Fibroblast of skin of back (primary cell): ENCODE data around the gene UBASH3A.

Experiments used
- DNase-seq: peaks from one replicate; pipeline ENCODE4 v3.0.0-alpha.2; 2013

UBASH3A gene

GRCh38 chr21:42471206-42471605 lies 67.5 kb downstream of the UBASH3A start:
- no peak for DNase-seq

GRCh38 chr21:42471716-42472330 lies 68.1 kb downstream of the UBASH3A start:
- DNase-seq, result no peak

DNA sequence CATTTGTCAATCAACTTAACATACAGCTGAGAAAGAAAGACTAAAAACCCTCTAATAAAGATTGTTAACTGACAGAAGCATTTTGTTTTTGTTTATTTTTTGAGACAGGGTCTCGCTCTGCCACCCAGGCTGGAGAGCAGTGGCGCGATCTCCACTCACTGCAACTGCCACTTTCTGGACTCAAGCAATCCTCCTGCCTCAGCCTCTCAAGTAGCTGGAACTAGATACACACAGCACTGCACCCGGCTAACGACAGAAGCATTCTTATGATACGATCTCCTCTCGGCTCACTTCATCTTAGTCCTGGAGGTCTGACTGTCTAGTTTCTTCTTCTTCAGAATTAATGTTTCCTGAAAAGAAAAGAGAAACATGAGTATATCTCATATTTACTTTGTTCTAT lies 68.8 kb downstream of the UBASH3A start:
- no peak for DNase-seq

- DNase-seq, result no peak
These were observed 69.9 kb downstream of the UBASH3A start for GRCh38 chr21:42473498-42474042.

GRCh38 chr21:42474043-42474831 lies 70.5 kb downstream of the UBASH3A start:
- DNase-seq, result peak; percentile 42

- no peak for DNase-seq
These were observed 71.3 kb downstream of the UBASH3A start for GRCh38 chr21:42475036-42475435.

DNA sequence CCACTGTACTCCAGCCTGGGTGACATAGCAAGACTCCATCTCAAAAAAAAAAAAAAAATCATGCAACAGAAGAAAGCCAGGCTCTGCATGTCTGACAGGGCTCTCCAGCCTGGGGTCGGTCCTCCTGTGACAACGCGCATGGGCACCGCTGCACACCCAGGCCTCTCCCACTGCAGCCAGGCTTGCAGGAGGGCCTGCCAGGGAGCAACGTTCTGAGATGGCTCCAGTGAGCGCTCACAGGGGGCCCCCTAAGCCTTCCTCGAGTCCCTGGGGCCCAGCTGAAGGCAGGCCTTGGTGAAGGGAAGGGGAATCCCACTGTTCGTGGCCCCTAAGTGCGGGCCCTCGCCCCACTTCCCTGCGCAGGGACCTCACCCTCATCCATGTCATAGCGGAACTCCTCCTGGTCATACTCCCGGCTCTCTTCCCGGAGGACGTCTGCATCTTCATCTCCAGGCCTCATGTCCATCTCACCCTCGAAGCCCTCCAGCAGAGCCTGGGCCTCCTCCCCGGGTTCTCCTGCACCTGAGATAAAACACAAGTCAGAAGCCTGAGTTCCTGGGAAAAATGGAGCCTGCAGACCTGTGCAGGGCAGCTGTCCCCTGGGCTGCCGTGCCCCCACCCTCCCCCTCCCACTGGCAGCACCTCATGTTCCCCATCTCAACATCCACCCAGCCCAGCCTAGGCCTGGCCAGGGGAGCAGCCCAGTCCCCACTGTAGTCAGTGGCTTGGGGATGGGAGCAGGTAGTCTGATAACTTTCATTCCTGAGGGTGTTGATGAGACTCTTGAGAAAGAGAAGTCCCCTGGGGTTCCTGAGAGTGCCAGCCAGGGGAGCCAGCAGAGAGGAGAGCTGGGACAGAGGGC lies 72.1 kb downstream of the UBASH3A start:
- DNase-seq, result no peak

DNA sequence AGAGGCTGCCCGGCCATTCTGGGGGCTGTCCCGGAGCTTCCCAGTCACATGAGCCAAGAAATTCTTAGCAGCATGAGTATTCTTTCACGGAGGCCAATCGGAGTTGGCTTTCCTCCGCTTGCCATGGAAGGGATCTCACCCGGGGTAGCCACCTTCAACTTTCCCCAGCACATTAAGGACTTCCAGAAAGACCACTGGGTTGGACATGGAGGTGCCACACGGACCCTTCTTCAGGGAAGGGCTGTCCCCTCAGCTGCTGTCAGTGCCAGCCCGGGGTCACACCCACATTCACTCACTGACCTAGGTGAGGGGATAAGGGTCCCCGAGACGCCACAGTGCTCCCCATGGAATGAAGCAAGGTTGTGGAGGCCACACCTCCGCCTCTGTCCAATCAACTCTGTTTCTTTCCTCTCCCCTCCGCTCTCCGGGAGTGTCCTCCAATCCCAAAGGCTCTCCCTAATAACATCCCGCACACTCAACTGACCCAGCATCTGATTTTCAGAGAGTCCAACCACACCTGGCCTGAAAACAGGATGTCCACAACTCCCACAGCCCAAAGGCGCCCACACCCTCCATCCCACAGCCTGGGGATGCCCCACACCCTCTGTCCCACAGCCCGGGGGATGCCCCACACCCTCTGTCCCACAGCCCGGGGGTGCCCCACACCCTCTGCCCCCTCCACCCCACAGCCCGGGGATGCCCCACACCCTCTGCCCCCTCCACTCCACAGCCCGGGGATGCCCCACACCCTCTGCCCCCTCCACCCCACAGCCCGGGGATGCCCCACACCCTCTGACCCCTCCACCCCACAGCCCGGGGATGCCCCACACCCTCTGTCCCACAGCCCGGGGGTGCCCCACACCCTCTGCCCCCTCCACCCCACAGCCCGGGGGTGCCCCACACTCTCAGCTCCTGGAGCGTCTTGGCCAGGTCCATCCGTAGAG lies 73.0 kb downstream of the UBASH3A start:
- DNase-seq, result no peak

DNA sequence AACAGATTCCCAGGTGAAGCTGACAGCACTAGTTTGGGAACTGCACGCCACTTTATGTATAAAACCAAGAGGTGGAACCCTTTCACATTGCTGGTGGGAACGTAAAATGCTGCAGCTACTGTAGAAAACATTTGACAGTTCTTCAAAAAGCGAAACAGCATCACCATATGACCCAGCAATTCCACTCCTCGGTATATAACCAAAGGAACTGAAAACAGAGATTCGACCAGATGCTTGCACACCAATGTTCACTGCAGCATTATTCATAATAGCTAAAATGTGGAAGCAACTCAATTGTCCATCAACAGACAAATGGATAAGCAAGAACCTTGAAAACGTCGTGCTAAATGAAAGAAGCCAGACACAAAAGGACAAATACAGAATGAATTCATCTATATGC lies 74.8 kb downstream of the UBASH3A start:
- no peak for DNase-seq

- no peak for DNase-seq
These were observed 75.9 kb downstream of the UBASH3A start for GRCh38 chr21:42479582-42479981.

DNA sequence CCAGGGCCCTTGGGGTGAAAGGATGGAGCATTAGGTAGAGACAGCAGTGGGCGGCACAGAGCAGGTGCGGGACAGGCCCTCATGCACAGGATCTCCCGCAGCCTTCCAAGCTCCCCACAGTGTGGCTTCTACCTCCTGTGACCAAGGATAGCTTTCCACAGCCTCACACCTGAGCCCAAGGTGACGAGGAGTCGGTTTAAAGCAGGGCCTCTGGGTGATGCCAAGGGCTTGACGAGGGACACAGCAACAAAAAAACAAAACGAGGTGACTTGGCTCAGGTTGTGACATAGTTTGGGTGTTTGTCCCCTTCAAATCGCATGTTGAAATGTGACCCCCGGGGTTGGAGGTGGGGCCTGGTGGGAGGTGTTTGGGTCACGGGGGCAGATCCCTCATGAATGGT lies 77.0 kb downstream of the UBASH3A start:
- no peak for DNase-seq

DNA sequence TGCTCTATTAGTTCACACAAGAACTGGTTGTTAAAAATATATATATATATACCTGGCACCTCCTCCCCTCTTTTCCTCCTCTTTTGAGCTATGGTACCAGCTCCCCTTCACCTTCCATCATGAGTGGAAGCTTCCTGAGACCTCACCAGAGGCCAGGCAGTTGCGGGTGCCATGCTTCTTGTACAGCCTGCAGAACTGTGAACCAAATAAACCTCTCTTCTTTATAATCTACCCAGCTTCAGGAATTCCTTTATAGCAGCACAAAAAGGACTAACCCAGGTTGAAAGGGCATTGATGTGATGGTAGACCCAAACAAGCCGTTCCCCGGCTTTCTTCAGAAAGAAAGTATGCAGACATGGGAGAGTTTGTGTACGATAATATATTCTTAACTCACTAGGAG lies 77.5 kb downstream of the UBASH3A start:
- DNase-seq, result no peak

- no peak for DNase-seq
These were observed 81.3 kb downstream of the UBASH3A start for GRCh38 chr21:42484966-42485365.

GRCh38 chr21:42486072-42486471 lies 82.4 kb downstream of the UBASH3A start:
- DNase-seq, result no peak

- no peak for DNase-seq
These were observed 82.8 kb downstream of the UBASH3A start for GRCh38 chr21:42486531-42486930.

GRCh38 chr21:42489006-42489563 lies 85.4 kb downstream of the UBASH3A start:
- no peak for DNase-seq

DNA sequence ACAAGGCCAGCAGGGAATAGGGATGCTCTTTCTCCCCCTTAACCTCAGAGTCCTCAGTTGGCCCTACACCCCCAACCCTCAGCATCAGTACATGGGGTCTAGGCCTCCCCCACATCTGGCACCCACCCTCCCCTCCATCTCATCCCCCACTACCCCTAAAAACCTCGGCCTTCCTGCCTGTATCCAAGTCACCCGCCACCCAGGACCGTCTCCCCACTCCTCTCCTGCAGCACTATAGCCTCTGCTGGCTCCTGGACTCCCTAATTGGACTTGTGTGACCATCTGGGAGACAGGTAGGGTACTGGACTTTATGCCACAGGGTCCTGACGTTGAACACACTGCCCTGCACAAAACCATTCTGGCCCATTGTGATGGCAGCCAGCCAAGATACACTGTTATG lies 86.3 kb downstream of the UBASH3A start:
- no peak for DNase-seq

- DNase-seq, result no peak
These were observed 87.0 kb downstream of the UBASH3A start for GRCh38 chr21:42490720-42491119.

- DNase-seq, result no peak
These were observed 87.6 kb downstream of the UBASH3A start for GRCh38 chr21:42491328-42491727.

DNA sequence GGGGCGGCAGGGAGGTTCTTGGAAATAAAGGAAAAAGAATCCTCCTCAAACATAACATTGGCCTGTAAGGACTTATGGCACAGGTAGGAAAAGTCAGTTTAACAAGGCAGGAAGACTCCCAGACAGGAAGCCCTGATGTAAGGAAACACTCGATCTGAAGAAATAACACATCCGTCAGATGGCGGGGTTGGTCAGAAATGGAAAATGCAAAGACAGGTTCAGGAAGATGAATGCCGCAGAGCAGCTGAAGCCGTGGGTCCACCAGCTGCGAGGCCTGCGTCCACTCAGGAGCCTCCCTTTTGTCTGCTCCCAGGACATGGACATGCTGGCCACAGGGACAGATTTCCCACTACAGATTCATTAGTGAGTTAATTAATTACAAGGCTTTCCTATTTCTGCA lies 88.5 kb downstream of the UBASH3A start:
- no peak for DNase-seq
